ENCODE results near the gene DIP2C.
A peak's percentile ranks its signal among the peaks of the same experiment; 100 is the strongest.

DIP2C gene

GRCh38 chr10:288316-289200, 400.9 kb downstream of the DIP2C start:
- TF ChIP-seq CTCF (IDR thresholded peaks at IDR 0.05; ENCODE audit: low read length, missing control alignments) = no peak
- no peak overlapping the region for H3K4me3 ChIP-seq (replicated peaks; ENCODE audit: low read depth, low read length)
- no peak for DNase-seq (ENCODE audit: low read depth)

- DNase-seq (ENCODE audit: low read depth) = peak; percentile 7
- TF ChIP-seq CTCF (IDR thresholded peaks at IDR 0.05; ENCODE audit: low read length, missing control alignments) = peak; percentile 23
- no peak overlapping the region for H3K4me3 ChIP-seq (replicated peaks; ENCODE audit: low read depth, low read length)
Measured at GRCh38 chr10:287814-288213, 401.7 kb downstream of the DIP2C start.

- no peak overlapping the region for H3K4me3 ChIP-seq (replicated peaks; ENCODE audit: low read depth, low read length)
- no peak for DNase-seq (ENCODE audit: low read depth)
- no peak for TF ChIP-seq CTCF (IDR thresholded peaks at IDR 0.05; ENCODE audit: low read length, missing control alignments)
Measured at GRCh38 chr10:287026-287709, 402.3 kb downstream of the DIP2C start.

- DNase-seq (ENCODE audit: low read depth) = no peak
- no peak overlapping the region for H3K4me3 ChIP-seq (replicated peaks; ENCODE audit: low read depth, low read length)
- no peak for TF ChIP-seq CTCF (IDR thresholded peaks at IDR 0.05; ENCODE audit: low read length, missing control alignments)
Measured at GRCh38 chr10:285216-285615, 404.3 kb downstream of the DIP2C start.

- TF ChIP-seq CTCF (IDR thresholded peaks at IDR 0.05; ENCODE audit: low read length, missing control alignments) = no peak
- H3K4me3 ChIP-seq (replicated peaks; ENCODE audit: low read depth, low read length) = no peak overlapping the region
- no peak for DNase-seq (ENCODE audit: low read depth)
Measured at GRCh38 chr10:283916-284356, 405.5 kb downstream of the DIP2C start.

- DNase-seq (ENCODE audit: low read depth) = no peak
- no peak for TF ChIP-seq CTCF (IDR thresholded peaks at IDR 0.05; ENCODE audit: low read length, missing control alignments)
- H3K4me3 ChIP-seq (replicated peaks; ENCODE audit: low read depth, low read length) = no peak overlapping the region
Measured at GRCh38 chr10:283140-283479, 406.4 kb downstream of the DIP2C start.

Data from fibroblast of pulmonary artery (primary cell).